OCI-LY7 (cell line): ENCODE results near the gene KCNJ2.

Experiments used
- CTCF ChIP-seq: fragments of 200-600 bp; sonication (generic); conservative IDR thresholded peaks from 2 replicates; pipeline ENCODE4 v1.5.1; 2014; ENCODE audit warnings: mild to moderate bottlenecking, antibody characterized with exemption, low read length, moderate library complexity, mixed read lengths
- EZH2phosphoT487 ChIP-seq: fragments of 200-600 bp; sonication (generic); IDR thresholded peaks from 2 replicates; pipeline ENCODE4 v1.6.1; 2018; ENCODE audit warnings: low read depth, borderline replicate concordance, mild to moderate bottlenecking, mixed run types, antibody characterized with exemption, low read length, moderate library complexity, mixed read lengths

- TF ChIP-seq CTCF (no peak), EZH2phosphoT487 (no peak)
Observed at GRCh38 chr17:70208080-70208794, 38.9 kb downstream of the KCNJ2 start.
